ENCODE data around the gene ZBTB43. TPM values are rescaled to one million over a fixed set of nuclear protein-coding genes. Genes with fewer than 3 reads are reported as not detected.

ZBTB43 gene
- total RNA-seq, 4 donors from 2014 or later = 3.5 to 22.2 (median 11.0) TPM

DNA sequence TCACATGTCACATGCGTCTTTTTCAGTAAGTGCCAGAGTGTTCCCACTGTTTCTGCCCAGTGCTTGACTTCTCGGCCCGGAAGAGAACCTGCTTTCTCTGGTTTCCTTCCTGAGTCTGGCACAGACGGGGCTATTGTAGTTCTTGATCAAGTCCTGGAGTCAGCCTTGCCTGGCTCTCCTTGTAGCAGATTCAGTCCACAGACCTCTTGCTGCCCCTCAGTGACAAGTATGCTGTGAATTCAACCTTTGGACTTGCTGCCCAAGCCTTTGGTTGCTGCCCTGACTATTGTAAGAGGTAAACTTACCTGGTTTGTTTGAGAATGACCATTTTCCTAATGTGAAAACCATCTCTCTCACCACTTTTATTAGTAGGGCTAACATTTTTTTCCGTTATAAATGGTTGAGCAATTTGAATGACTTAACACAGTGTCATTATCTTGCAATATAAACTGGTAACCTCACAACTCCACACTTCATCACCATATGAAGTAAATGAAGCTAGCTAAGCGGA is 80.3 kb downstream of the ZBTB43 start:
- Histone ChIP-seq H3K4me1 (no peaks in the 10 kb centered on the region), H3K27me3 (no peaks in the 10 kb centered on the region), H3K36me3 (no peaks in the 10 kb centered on the region), H3K4me3 (no peak overlapping the region), H3K9me3 (no peaks in the 10 kb centered on the region), H3K27ac (no peak overlapping the region)
- no peak for DNase-seq
- intact Hi-C loops (cut with DNase I; ENCODE audit: low total_unique reads) = no loop called here
- TF ChIP-seq CTCF (IDR thresholded peaks at IDR 0.05) = no peak
- TF ChIP-seq POLR2A (IDR thresholded peaks at IDR 0.05) = no peak

- Histone ChIP-seq H3K4me3 (no peak overlapping the region), H3K4me1 (no peaks in the 10 kb centered on the region), H3K36me3 (no peaks in the 10 kb centered on the region), H3K27me3 (no peaks in the 10 kb centered on the region), H3K9me3 (no peaks in the 10 kb centered on the region), H3K27ac (no peak overlapping the region)
- TF ChIP-seq CTCF (IDR thresholded peaks at IDR 0.05) (no peak), POLR2A (IDR thresholded peaks at IDR 0.05) (no peak)
- intact Hi-C loops (cut with DNase I; ENCODE audit: low total_unique reads) = no loop called here
- no peak for DNase-seq
These were observed 81.4 kb downstream of the ZBTB43 start for GRCh38 chr9:126886034-126886822.

GRCh38 chr9:126886897-126887296 is 82.1 kb downstream of the ZBTB43 start:
- no peak for TF ChIP-seq POLR2A (IDR thresholded peaks at IDR 0.05)
- TF ChIP-seq CTCF (IDR thresholded peaks at IDR 0.05) = no peak
- intact Hi-C loops (cut with DNase I; ENCODE audit: low total_unique reads) = no loop called here
- no peaks in the 10 kb centered on the region for H3K27me3 ChIP-seq
- H3K27ac ChIP-seq = no peak overlapping the region
- DNase-seq = no peak
- no peaks in the 10 kb centered on the region for H3K9me3 ChIP-seq
- no peak overlapping the region for H3K4me3 ChIP-seq
- no peaks in the 10 kb centered on the region for H3K36me3 ChIP-seq
- H3K4me1 ChIP-seq = no peaks in the 10 kb centered on the region

Other genes starting within 250 kb of the ZBTB43 start
- gene LMX1B, start 191.1 kb upstream of the ZBTB43 start, total RNA-seq = not detected
- 10 to 100 TPM in 3 of 4 donors, 1 to 10 TPM in 1; 1.8 to 30.3 (median 13.5) TPM for gene ZBTB34, start 55.6 kb downstream of the ZBTB43 start, total RNA-seq
- 10 to 100 TPM in 3 of 4 donors, 1 to 10 TPM in 1; 8.5 to 16.7 (median 14.5) TPM for gene RALGPS1, start 109.7 kb downstream of the ZBTB43 start, total RNA-seq

Data from uterus (tissue), 4 donors.